HPDE6-E6E7 (cell line): ENCODE measurements around the gene CCL27.

Source experiments
- DNase-seq: peaks from one replicate; pipeline ENCODE4 v3.0.0; 2011; ENCODE audit warnings: missing footprints; ENCODE audit errors: extremely low spot score

Gene CCL27

GRCh38 chr9:34627716-34628655 lies 34.5 kb downstream of the CCL27 start:
- DNase-seq = no peak

GRCh38 chr9:34625186-34625486 lies 37.3 kb downstream of the CCL27 start:
- DNase-seq = no peak

GRCh38 chr9:34624475-34625185 lies 37.8 kb downstream of the CCL27 start:
- no peak for DNase-seq

GRCh38 chr9:34623374-34624235 lies 38.9 kb downstream of the CCL27 start:
- no peak for DNase-seq

- peak; percentile 96 for DNase-seq
These were observed 42.1 kb downstream of the CCL27 start, which contains the start of gene DCTN3 for GRCh38 chr9:34620061-34620994. Gene DCTN3 (minus strand): TSS chr9:34620495. CDS start chr9:34620464, 31 bp downstream.

- DNase-seq = no peak
These were observed 47.3 kb downstream of the CCL27 start for GRCh38 chr9:34615132-34615531.

- peak; percentile 83 for DNase-seq
These were observed 49.6 kb downstream of the CCL27 start for GRCh38 chr9:34612788-34613390.
